ENCODE measurements around the gene QRICH1. TPM values are rescaled to one million over a fixed set of nuclear protein-coding genes. Genes with fewer than 3 reads are reported as not detected.

Gene QRICH1
- total RNA-seq, 1 donor from 2014 or later = 53.6 TPM

GRCh38 chr3:48997714-48998637 is 95.9 kb downstream of the QRICH1 start:
- no peak overlapping the region for H3K4me3 ChIP-seq (ENCODE audit: low read depth, low read length)
- TF ChIP-seq CTCF (conservative IDR thresholded peaks at IDR 0.05; ENCODE audit: low read depth, low read length) = no peak
- no peak for DNase-seq (ENCODE audit: low read depth)

- DNase-seq (ENCODE audit: low read depth) = no peak
- H3K4me3 ChIP-seq (ENCODE audit: low read depth, low read length) = no peak overlapping the region
- no peak for TF ChIP-seq CTCF (conservative IDR thresholded peaks at IDR 0.05; ENCODE audit: low read depth, low read length)
Observed at GRCh38 chr3:48997102-48997635, 96.7 kb downstream of the QRICH1 start.

- no peak overlapping the region for H3K4me3 ChIP-seq (ENCODE audit: low read depth, low read length)
- no peak for DNase-seq (ENCODE audit: low read depth)
- TF ChIP-seq CTCF (conservative IDR thresholded peaks at IDR 0.05; ENCODE audit: low read depth, low read length) = no peak
Observed at GRCh38 chr3:48996640-48997039, 97.2 kb downstream of the QRICH1 start.

GRCh38 chr3:48993834-48994233 is 100.0 kb downstream of the QRICH1 start:
- no peak overlapping the region for H3K4me3 ChIP-seq (ENCODE audit: low read depth, low read length)
- no peak for TF ChIP-seq CTCF (conservative IDR thresholded peaks at IDR 0.05; ENCODE audit: low read depth, low read length)
- DNase-seq (ENCODE audit: low read depth) = no peak

- peak overlapping the region; percentile 90 for H3K4me3 ChIP-seq (ENCODE audit: low read depth, low read length)
- TF ChIP-seq CTCF (conservative IDR thresholded peaks at IDR 0.05; ENCODE audit: low read depth, low read length) = no peak
- no peak for DNase-seq (ENCODE audit: low read depth)
Observed at GRCh38 chr3:48991851-48992545, 101.9 kb downstream of the QRICH1 start.

- no peak for TF ChIP-seq CTCF (conservative IDR thresholded peaks at IDR 0.05; ENCODE audit: low read depth, low read length)
- DNase-seq (ENCODE audit: low read depth) = no peak
Observed at GRCh38 chr3:48990636-48991469, 103.0 kb downstream of the QRICH1 start.

More at GRCh38 chr3:48990636-48991469, 103.0 kb downstream of the QRICH1 start:
- peak overlapping the region; percentile 90 for H3K4me3 ChIP-seq (ENCODE audit: low read depth, low read length)
